Measurements from ENCODE around the gene HMG20A. TPM values are rescaled to one million over a fixed set of nuclear protein-coding genes. Genes with fewer than 3 reads are reported as not detected.

Gene HMG20A
- total RNA-seq, 4 donors from 2014 or later = 38.4 to 122 (median 41.6) TPM

DNA sequence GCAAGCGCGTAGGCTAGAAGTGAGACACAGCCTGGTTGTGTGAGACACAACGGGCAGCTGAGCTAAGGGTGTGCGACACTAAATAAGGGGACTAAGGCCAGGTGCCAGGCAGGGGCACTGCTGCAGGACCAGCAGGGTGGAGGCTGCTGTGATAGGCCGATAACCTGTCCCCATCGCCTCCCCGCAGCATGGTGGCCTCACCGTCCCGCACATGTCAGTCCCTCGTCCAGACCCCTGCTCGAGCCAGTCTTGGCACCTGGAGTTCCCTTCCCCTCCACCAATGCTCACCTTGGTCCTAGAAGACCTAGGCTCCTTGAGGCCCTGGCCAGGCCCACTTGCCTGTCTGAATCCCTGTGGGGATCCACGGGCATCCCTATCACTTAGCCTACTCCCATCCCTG is 96.1 kb downstream of the HMG20A start:
- Histone ChIP-seq H3K9me3 (no peaks in the 10 kb centered on the region), H3K4me3 (no peak overlapping the region), H3K36me3 (no peaks in the 10 kb centered on the region), H3K27ac (no peak overlapping the region), H3K4me1 (no peaks in the 10 kb centered on the region), H3K27me3 (no peaks in the 10 kb centered on the region)
- TF ChIP-seq, protein P1, sequence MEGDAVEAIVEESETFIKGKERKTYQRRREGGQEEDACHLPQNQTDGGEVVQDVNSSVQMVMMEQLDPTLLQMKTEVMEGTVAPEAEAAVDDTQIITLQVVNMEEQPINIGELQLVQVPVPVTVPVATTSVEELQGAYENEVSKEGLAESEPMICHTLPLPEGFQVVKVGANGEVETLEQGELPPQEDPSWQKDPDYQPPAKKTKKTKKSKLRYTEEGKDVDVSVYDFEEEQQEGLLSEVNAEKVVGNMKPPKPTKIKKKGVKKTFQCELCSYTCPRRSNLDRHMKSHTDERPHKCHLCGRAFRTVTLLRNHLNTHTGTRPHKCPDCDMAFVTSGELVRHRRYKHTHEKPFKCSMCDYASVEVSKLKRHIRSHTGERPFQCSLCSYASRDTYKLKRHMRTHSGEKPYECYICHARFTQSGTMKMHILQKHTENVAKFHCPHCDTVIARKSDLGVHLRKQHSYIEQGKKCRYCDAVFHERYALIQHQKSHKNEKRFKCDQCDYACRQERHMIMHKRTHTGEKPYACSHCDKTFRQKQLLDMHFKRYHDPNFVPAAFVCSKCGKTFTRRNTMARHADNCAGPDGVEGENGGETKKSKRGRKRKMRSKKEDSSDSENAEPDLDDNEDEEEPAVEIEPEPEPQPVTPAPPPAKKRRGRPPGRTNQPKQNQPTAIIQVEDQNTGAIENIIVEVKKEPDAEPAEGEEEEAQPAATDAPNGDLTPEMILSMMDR (IDR thresholded peaks at IDR 0.05) = no peak
- TF ChIP-seq POLR2A (IDR thresholded peaks at IDR 0.05) = no peak
- DNase-seq = no peak

DNA sequence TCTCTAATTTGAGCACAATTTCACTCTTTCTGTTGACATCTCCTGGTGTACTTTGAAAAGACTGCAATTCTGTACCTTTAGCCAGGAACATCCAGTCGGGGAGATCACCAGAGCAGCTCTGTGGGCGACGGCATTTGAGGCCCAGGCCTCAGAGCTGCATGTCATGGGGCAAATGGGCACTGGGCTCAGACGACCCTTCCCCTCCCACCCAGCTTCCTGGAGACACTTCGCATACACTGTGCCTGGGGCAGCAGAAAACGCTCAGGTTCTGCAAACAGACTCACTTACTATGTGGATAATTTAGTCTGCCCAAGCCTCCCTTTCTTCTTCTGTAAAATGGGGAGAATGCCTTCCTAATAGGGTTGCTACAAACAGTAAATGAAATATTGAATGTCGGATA is 96.9 kb downstream of the HMG20A start:
- Histone ChIP-seq H3K27me3 (no peaks in the 10 kb centered on the region), H3K4me3 (no peak overlapping the region), H3K27ac (no peak overlapping the region), H3K9me3 (no peaks in the 10 kb centered on the region), H3K4me1 (no peaks in the 10 kb centered on the region), H3K36me3 (no peaks in the 10 kb centered on the region)
- no peak for DNase-seq
- TF ChIP-seq POLR2A (IDR thresholded peaks at IDR 0.05) = no peak
- TF ChIP-seq, protein P1 (IDR thresholded peaks at IDR 0.05) = no peak

GRCh38 chr15:77518458-77518857 is 97.8 kb downstream of the HMG20A start:
- no peaks in the 10 kb centered on the region for H3K27me3 ChIP-seq
- no peak overlapping the region for H3K4me3 ChIP-seq
- H3K27ac ChIP-seq = no peak overlapping the region
- H3K9me3 ChIP-seq = no peaks in the 10 kb centered on the region
- no peak for DNase-seq
- H3K36me3 ChIP-seq = no peaks in the 10 kb centered on the region
- TF ChIP-seq, protein P1 (IDR thresholded peaks at IDR 0.05) = no peak
- TF ChIP-seq POLR2A (IDR thresholded peaks at IDR 0.05) = no peak
- H3K4me1 ChIP-seq = no peaks in the 10 kb centered on the region

DNA sequence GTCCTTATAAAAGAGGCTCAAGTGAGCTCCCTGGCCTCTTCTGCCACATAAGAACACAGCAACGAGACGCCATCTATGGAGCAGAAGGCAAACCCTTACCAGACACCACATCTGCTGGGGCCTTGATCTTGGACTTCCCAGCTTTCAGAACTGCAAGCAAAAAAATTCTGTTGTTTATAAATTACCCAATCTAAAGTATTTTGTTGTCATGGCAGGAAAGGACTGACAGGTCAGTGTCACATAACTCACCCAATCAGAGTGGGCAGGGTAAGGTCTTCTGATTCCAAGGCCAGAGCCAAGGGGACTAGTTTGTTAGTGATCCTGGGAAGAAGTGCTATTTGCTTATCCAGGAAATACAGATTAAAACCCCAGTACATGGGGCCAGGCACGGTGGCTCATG is 98.9 kb downstream of the HMG20A start:
- Histone ChIP-seq H3K4me1 (no peaks in the 10 kb centered on the region), H3K9me3 (no peaks in the 10 kb centered on the region), H3K27me3 (no peaks in the 10 kb centered on the region), H3K27ac (no peak overlapping the region), H3K36me3 (no peaks in the 10 kb centered on the region), H3K4me3 (no peak overlapping the region)
- DNase-seq = no peak
- no peak for TF ChIP-seq POLR2A (IDR thresholded peaks at IDR 0.05)
- TF ChIP-seq, protein P1 (IDR thresholded peaks at IDR 0.05) = no peak

GRCh38 chr15:77521206-77521605 is 100.5 kb downstream of the HMG20A start:
- Histone ChIP-seq H3K36me3 (no peaks in the 10 kb centered on the region), H3K4me1 (no peaks in the 10 kb centered on the region), H3K27ac (no peak overlapping the region), H3K27me3 (no peaks in the 10 kb centered on the region), H3K4me3 (no peak overlapping the region), H3K9me3 (no peaks in the 10 kb centered on the region)
- no peak for DNase-seq
- TF ChIP-seq, protein P1 (IDR thresholded peaks at IDR 0.05) = no peak
- no peak for TF ChIP-seq POLR2A (IDR thresholded peaks at IDR 0.05)

DNA sequence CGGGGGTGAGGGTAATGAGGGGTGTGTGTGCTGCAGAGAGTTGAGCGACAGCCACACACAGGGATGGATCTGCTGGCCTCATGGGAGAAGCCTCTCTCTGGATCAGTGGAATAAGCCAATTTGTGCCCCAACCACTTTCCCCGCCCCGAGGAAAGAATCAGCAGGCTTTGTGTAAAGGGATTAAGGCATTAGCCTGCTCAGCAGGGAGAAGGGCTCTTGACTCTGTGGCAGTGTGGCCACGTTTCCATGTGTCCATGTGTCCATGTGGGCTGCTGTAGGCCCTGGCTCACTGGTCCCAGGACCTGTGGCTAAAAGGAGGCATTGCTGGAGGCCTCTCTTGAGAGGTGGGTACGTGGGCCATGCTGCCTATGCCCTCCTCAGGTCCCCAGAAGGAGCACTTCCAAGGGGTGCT is 104.7 kb downstream of the HMG20A start:
- Histone ChIP-seq H3K27me3 (no peaks in the 10 kb centered on the region), H3K36me3 (no peaks in the 10 kb centered on the region), H3K27ac (no peak overlapping the region), H3K4me3 (no peak overlapping the region), H3K9me3 (no peaks in the 10 kb centered on the region), H3K4me1 (peaks cover 0 to 8% (median 0%) of the 10 kb centered on the region in 4 donors)
- no peak for TF ChIP-seq POLR2A (IDR thresholded peaks at IDR 0.05)
- TF ChIP-seq, protein P1 (IDR thresholded peaks at IDR 0.05) = no peak
- no peak for DNase-seq

Measured in Peyer's patch (tissue), 4 donors.